LoVo (cell line): Measurements from ENCODE around the gene LSM12.

Experiments
- DNase-seq: peaks from one replicate; pipeline ENCODE4 v3.0.0-alpha.2; 2016; ENCODE audit warnings: low spot score

Gene LSM12

GRCh38 chr17:43986225-43986981 lies 80.1 kb downstream of the LSM12 start:
- DNase-seq: no peak

GRCh38 chr17:43984521-43984920 lies 82.0 kb downstream of the LSM12 start:
- no peak for DNase-seq
